SJCRH30 (cell line): Measurements from ENCODE around the gene DDX41. TPM values are rescaled to one million over a fixed set of nuclear protein-coding genes. Genes with fewer than 3 reads are reported as not detected.

Experiments used
- DNase-seq, 2 experiments: peaks; one replicate each; pipeline ENCODE4 v3.0.0-alpha.2; 2015 to 2020
- H3K27ac ChIP-seq: fragments of 250-450 bp; sonication (Bioruptor Pico); 2 replicates; pipeline ENCODE4 v1.5.1; 2020; ENCODE audit warnings: mild to moderate bottlenecking, moderate library complexity
- H3K27me3 ChIP-seq: fragments of 250-450 bp; sonication (Bioruptor Pico); 2 replicates; pipeline ENCODE4 v1.5.1; 2020; ENCODE audit warnings: mild to moderate bottlenecking, moderate library complexity
- H3K36me3 ChIP-seq: fragments of 250-450 bp; sonication (Bioruptor Pico); 2 replicates; pipeline ENCODE4 v1.5.1; 2020; ENCODE audit warnings: mild to moderate bottlenecking, moderate library complexity
- H3K4me1 ChIP-seq: fragments of 250-450 bp; sonication (Bioruptor Pico); 2 replicates; pipeline ENCODE4 v1.5.1; 2020; ENCODE audit warnings: mild to moderate bottlenecking, moderate library complexity
- H3K4me3 ChIP-seq: fragments of 250-450 bp; sonication (Bioruptor Pico); 2 replicates; pipeline ENCODE4 v1.5.1; 2020; ENCODE audit warnings: mild to moderate bottlenecking, moderate library complexity
- H3K9me3 ChIP-seq: fragments of 250-450 bp; sonication (Bioruptor Pico); replicated peaks from 2 replicates; pipeline ENCODE4 v1.5.1; 2020; ENCODE audit warnings: mild to moderate bottlenecking, moderate library complexity
- total RNA-seq: library from RNA; depleted of rRNA; stranded (reverse); fragments of >200 nt; shearing (Covaris generic); gene quantifications from 2 replicates; pipeline ENCODE4 v1.2.3, GENCODE V29; 2014

DDX41 gene
- total RNA-seq, 1 experiment from 2014 or later, result 68.5 TPM

GRCh38 chr5:177478711-177479646, 37.8 kb downstream of the DDX41 start:
- no peak for DNase-seq
- Histone ChIP-seq H3K9me3 (no peaks in the 10 kb centered on the region), H3K36me3 (peaks cover 18% of the 10 kb centered on the region), H3K27ac (no peak overlapping the region), H3K27me3 (no peaks in the 10 kb centered on the region), H3K4me1 (peaks cover 9% of the 10 kb centered on the region; the same call in 1 of the 2 replicates), H3K4me3 (no peak overlapping the region)

DNA sequence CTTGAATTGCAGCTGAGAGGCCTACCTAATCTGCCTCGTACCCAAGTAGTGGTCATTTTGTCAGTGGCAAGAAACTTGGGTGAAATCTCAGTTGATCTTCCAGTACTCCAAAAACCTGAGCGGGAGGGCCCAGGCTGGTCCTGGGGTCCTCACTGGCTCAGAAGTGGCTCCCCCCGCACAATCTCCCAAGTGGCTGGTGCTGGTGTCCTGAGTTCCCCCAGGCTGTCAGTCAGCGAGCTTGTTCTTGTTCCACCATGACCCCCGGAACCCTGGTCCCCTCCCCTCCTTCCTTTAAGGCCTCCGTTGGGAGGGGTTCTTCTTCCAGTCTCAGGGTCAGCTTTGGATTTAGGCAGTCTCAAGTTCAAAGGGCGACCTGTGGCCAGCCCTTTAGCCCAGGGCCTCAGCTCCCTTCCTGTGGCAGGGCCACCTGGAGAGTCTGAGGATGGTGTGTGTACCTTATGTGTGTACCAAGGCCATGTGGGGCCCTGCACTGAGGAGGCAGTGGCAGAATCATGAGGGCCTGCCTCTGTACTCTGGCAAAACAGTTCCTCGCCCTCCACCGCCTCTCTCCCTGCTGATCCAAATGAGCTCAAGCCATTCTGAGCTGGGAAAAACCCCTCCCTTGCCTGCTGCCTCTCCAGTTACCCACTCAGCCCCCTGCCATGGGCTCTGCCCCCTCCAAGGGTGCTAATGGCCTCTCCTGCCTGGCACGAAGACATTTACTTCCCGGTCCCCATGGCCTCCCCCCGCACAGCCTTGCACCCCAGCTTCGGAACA, 38.9 kb downstream of the DDX41 start:
- Histone ChIP-seq H3K4me3 (no peak overlapping the region), H3K27me3 (no peaks in the 10 kb centered on the region), H3K27ac (no peak overlapping the region), H3K9me3 (no peaks in the 10 kb centered on the region), H3K36me3 (peaks cover 7% of the 10 kb centered on the region; the same call in 1 of the 2 replicates), H3K4me1 (0 out of 2 replicates have a peak, but pooled peaks cover 10% of the 10 kb centered on the region)
- no peak for DNase-seq

GRCh38 chr5:177476531-177477233, 40.1 kb downstream of the DDX41 start:
- Histone ChIP-seq H3K27me3 (no peaks in the 10 kb centered on the region), H3K4me3 (no peak overlapping the region), H3K27ac (no peak overlapping the region), H3K9me3 (no peaks in the 10 kb centered on the region), H3K36me3 (peaks cover 11% of the 10 kb centered on the region), H3K4me1 (peaks cover 16% of the 10 kb centered on the region; the same call in 1 of the 2 replicates)
- DNase-seq, result no peak

GRCh38 chr5:177475563-177476427, 41.0 kb downstream of the DDX41 start:
- Histone ChIP-seq H3K9me3 (no peaks in the 10 kb centered on the region), H3K4me3 (no peak overlapping the region), H3K36me3 (peaks cover 18% of the 10 kb centered on the region), H3K27ac (no peak overlapping the region), H3K27me3 (no peaks in the 10 kb centered on the region), H3K4me1 (peaks cover 24% of the 10 kb centered on the region)
- no peak for DNase-seq

- peaks cover 29% of the 10 kb centered on the region for H3K4me1 ChIP-seq
- no peak for DNase-seq
Observed at GRCh38 chr5:177474846-177475562, 41.8 kb downstream of the DDX41 start.

DNA sequence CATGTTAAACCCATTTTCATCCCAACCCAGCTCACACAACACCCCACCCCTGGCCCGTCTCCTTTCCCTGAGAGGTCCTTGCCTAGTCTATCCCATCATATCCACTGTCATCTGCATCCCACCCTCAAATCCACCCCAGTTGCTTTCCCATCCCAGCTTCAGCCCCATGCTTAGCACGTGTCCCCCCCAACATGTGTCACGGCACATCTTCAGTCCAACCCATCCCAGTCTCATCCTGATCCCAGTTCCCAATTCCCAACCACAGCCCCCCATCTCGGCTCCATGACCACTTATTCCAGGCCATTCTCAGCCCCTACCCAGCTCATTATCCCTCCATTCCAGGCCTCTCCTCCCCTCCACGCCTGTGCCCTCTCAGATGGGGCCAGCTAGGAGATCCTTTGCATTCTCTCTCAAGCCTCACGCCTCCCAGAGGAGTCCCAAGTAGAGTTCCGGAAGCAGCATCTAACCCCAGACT, 42.7 kb downstream of the DDX41 start:
- H3K27ac ChIP-seq, result no peak overlapping the region
- peaks cover 31% of the 10 kb centered on the region for H3K4me1 ChIP-seq

More at GRCh38 chr5:177474846-177475562, 41.8 kb downstream of the DDX41 start:
- no peak overlapping the region for H3K4me3 ChIP-seq
- H3K36me3 ChIP-seq, result peaks cover 26% of the 10 kb centered on the region
- H3K27ac ChIP-seq, result no peak overlapping the region
- no peaks in the 10 kb centered on the region for H3K27me3 ChIP-seq
- H3K9me3 ChIP-seq, result no peaks in the 10 kb centered on the region

GRCh38 chr5:177473443-177474001, 43.2 kb downstream of the DDX41 start, which contains the start of gene DBN1:
Gene DBN1, minus strand, starts transcription at chr5:177473634. Its CDS starts 113 bp downstream, at chr5:177473521.
- no peaks in the 10 kb centered on the region for H3K9me3 ChIP-seq
- DNase-seq, result peak; percentile 56 to 79
- H3K36me3 ChIP-seq, result peaks cover 39% of the 10 kb centered on the region
- peak within 1 kb of the TSS; percentile 94 for H3K27ac ChIP-seq
- H3K27me3 ChIP-seq, result no peaks in the 10 kb centered on the region
- H3K4me3 ChIP-seq, result peak within 1 kb of the TSS; percentile 90
- peaks cover 31% of the 10 kb centered on the region for H3K4me1 ChIP-seq

More for the DNA sequence above, 42.7 kb downstream of the DDX41 start:
- no peak for DNase-seq
- peaks cover 33% of the 10 kb centered on the region for H3K36me3 ChIP-seq
- H3K4me3 ChIP-seq, result no peak overlapping the region
- H3K9me3 ChIP-seq, result no peaks in the 10 kb centered on the region
- H3K27me3 ChIP-seq, result no peaks in the 10 kb centered on the region

DNA sequence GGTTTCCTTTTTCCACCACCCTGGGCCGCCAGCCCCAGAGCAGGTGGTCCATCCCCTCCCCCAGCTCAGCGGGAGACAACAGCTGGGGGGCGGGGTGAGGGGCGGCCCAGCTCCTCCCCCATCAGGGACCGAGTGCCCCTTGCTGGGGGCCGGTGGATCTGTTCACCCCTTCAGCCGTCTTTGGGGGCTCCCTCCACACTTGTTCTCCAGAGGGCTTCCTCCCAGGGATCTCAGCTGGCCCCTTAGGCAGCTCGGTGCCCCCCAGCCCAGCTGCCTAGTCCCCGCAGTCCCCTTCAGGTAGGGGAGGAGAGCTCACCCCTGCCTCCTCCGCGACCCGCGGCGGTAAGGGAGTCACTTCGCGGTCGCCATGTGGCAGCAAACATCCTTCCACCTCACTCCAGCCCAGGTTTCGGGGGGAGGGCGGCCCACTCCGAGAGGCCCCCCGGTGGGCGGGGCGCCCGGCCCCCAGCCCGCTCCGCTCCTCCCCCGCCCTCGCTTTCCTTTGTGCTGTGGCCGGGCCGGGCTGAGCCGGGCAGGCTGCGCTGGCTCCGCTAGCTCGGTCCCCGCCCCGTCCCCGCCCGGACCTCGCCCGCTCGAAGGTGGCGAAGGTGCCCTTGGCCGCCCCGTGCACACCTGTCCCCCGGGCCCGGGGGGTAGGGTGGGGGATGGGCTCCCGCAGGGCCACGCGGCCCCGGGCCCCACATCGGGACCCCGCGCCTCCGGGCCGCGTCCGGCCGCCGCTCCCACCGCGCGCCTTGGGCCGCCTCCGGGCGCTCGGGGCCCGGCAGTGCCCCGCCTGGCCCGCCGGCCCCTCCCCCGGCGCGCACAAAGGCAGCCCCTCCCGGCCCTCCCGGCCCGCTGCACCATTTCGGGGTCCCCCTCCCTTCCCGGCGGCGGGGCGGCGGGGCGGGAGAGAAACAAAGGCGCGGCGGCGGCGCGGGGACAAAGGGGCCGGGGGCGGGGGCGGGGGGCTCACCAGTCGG, 44.0 kb downstream of the DDX41 start:
- peak overlapping the region; percentile 94 for H3K27ac ChIP-seq
- DNase-seq, result peak; percentile 86 to 90
- H3K36me3 ChIP-seq, result peaks cover 45% of the 10 kb centered on the region
- no peaks in the 10 kb centered on the region for H3K27me3 ChIP-seq
- H3K4me1 ChIP-seq, result peaks cover 31% of the 10 kb centered on the region
- no peaks in the 10 kb centered on the region for H3K9me3 ChIP-seq
- peak overlapping the region; percentile 90 for H3K4me3 ChIP-seq

DNA sequence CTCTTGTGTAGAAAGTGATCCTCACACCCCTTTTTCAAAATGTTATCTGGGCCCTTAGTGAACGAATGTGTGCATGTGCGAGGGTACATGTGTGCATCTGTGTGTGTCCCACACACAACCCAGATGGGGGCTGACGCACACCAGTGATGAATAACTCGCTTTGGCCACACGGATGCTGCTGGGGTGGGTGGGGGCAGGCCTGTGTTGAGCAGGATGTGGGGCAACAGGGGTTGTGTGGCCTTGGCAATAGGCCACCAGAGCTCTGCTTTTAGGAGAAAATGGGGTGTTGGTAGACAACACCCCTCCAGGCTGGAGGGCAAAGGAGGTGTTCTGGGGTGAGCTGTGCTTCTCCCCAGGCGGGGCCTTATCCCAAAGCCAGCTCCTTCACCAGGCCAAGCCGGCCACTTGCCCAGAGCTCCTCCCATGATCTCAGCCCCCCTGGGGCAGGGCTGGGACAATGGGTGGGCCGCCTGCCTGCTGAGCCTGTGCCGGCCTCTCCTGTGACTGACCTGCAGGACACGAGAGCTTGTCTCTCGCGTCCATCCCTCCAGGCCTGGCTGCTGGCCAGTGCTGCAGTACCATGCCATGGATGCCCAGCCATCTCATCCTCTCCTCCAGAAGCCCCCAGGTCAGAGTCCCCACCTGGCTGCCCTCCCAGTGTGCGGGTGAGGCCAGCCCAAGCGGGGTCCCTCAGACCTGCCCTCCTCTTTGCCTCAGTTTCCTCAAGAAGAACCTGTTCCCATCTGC, 45.0 kb downstream of the DDX41 start:
- no peaks in the 10 kb centered on the region for H3K9me3 ChIP-seq
- DNase-seq, result peak in 1 of 2 experiments; percentile 58
- H3K4me1 ChIP-seq, result peaks cover 31% of the 10 kb centered on the region
- peak overlapping the region; percentile 94 for H3K27ac ChIP-seq
- H3K4me3 ChIP-seq, result peak overlapping the region; percentile 90
- no peaks in the 10 kb centered on the region for H3K27me3 ChIP-seq
- peaks cover 54% of the 10 kb centered on the region for H3K36me3 ChIP-seq

- peaks cover 62% of the 10 kb centered on the region for H3K36me3 ChIP-seq
- no peak overlapping the region for H3K4me3 ChIP-seq
- H3K27ac ChIP-seq, result peak overlapping the region; percentile 51
- DNase-seq, result no peak
- no peaks in the 10 kb centered on the region for H3K9me3 ChIP-seq
- no peaks in the 10 kb centered on the region for H3K27me3 ChIP-seq
- H3K4me1 ChIP-seq, result peaks cover 31% of the 10 kb centered on the region
Observed at GRCh38 chr5:177470759-177471536, 45.8 kb downstream of the DDX41 start.
